NB4 (cell line): Measurements from ENCODE around the gene WASL.
"Not testable (repeated sequence)": the region's sequence is repeated elsewhere in the genome, so short reads cannot be mapped to it uniquely, and the experiment has no call there.

ENCODE experiments used
- DNase-seq: peaks from one replicate; pipeline ENCODE4 v3.0.0; 2010; ENCODE audit warnings: low read depth
- H3K4me3 ChIP-seq: one replicate; pipeline ENCODE4 v1.5.1; 2011; ENCODE audit warnings: mild to moderate bottlenecking, low read depth, low read length, moderate library complexity
- CTCF ChIP-seq: IDR thresholded peaks from one replicate; pipeline ENCODE4 v1.5.1; 2012; ENCODE audit warnings: low read depth, low read length
- MAX ChIP-seq: IDR thresholded peaks from 2 replicates; pipeline ENCODE4 v1.6.1; 2011; ENCODE audit warnings: low read depth, low read length
- MYC ChIP-seq: IDR thresholded peaks from 2 replicates; pipeline ENCODE4 v1.6.1; 2011; ENCODE audit warnings: low read depth, low read length
- POLR2A ChIP-seq: IDR thresholded peaks from 2 replicates; pipeline ENCODE4 v1.6.1; 2011; ENCODE audit warnings: mild to moderate bottlenecking; ENCODE audit not compliant: insufficient read length; ENCODE audit errors: extremely low read depth

WASL gene

GRCh38 chr7:123748734-123749536, at the start of gene WASL:
Gene WASL (minus strand): TSS chr7:123749003. CDS start chr7:123748734, 269 bp downstream.
- H3K4me3 ChIP-seq: peak within 1 kb of the TSS; percentile 82
- DNase-seq: peak; percentile 98
- TF ChIP-seq CTCF (no peak), MYC (peak; percentile 79), MAX (peak; percentile 42), POLR2A (peak; percentile 94)

GRCh38 chr7:123797673-123798531, 49.1 kb upstream of the WASL start:
- TF ChIP-seq MYC: no peak
- TF ChIP-seq CTCF: peak; percentile 23
- no peak overlapping the region for H3K4me3 ChIP-seq
- DNase-seq: peak; percentile 54

DNA sequence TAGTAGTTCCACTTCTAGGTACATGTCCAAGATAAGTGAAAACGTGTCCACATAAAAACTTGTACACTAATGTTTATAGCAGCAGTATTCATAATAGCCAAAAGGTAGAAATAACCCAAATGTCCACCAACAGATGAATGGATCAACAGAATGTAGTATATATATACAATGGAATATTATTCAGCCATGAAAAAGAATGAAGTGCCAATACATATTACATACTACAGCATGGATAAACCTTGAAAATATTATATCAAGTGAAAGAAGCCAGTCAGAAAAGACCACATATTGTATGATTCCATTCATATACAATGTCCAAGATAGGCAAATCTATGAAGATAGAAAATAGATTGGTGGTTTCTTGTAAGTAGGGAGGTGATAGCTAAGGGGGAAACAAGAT, 47.8 kb upstream of the WASL start:
- DNase-seq: no peak
- no peak overlapping the region for H3K4me3 ChIP-seq
- TF ChIP-seq MAX (no peak), CTCF (no peak), POLR2A (no peak), MYC (no peak)

DNA sequence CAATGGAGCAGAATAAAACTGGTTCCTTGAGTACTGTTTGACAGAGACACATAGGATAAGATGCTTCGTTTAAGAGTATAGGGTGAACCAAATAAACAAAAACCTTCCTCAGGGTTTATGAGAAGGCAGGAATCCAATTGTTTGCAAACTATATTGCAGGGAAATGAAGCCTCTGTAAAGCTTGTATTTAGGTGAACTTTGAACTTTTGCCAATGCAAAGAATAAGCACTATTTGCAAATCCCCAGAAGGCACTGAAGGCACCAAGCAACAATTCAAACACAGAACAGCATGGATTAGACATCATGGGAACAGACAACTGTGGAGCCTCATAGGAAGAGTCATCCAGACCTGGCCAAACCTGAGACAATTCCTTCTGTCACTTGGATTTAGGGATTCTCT, 47.1 kb upstream of the WASL start:
- TF ChIP-seq MAX (no peak), MYC (no peak), POLR2A (no peak), CTCF (no peak)

GRCh38 chr7:123795116-123795515, 46.3 kb upstream of the WASL start:
- not testable (repeated sequence) for H3K4me3 ChIP-seq

More for the DNA sequence above, 47.1 kb upstream of the WASL start:
- no peak for DNase-seq
- no peak overlapping the region for H3K4me3 ChIP-seq

GRCh38 chr7:123792547-123792946, 43.7 kb upstream of the WASL start:
- no peak for DNase-seq
- H3K4me3 ChIP-seq: no peak overlapping the region
- TF ChIP-seq MYC (no peak), MAX (no peak), CTCF (no peak), POLR2A (no peak)

More at GRCh38 chr7:123795116-123795515, 46.3 kb upstream of the WASL start:
- not testable (repeated sequence) for DNase-seq
